ENCODE data around the gene SMIM36. TPM values are rescaled to one million over a fixed set of nuclear protein-coding genes. Genes with fewer than 3 reads are reported as not detected.
A peak's percentile ranks its signal among the peaks of the same experiment; 100 is the strongest.

SMIM36 gene
- total RNA-seq, 1 donor from 2014 or later, result not detected

- no peak for TF ChIP-seq CTCF (IDR thresholded peaks at IDR 0.05; ENCODE audit: unreplicated experiment)
- H3K4me1 Mint-ChIP-seq, result peaks cover 41% of the 10 kb centered on the region
- no peaks in the 10 kb centered on the region for H3K9me3 Mint-ChIP-seq
- H3K4me3 Mint-ChIP-seq, result no peak overlapping the region
- H3K36me3 Mint-ChIP-seq, result no peaks in the 10 kb centered on the region
- no peaks in the 10 kb centered on the region for H3K27me3 Mint-ChIP-seq (ENCODE audit: low read depth)
- no peak overlapping the region for H3K27ac Mint-ChIP-seq
- no peak for DNase-seq (ENCODE audit: low spot score in 2 of 2, unreplicated experiment in 2 of 2)
These were observed 52.9 kb downstream of the SMIM36 start for GRCh38 chr17:55458287-55458900.

GRCh38 chr17:55456307-55457240 lies 54.7 kb downstream of the SMIM36 start:
- Mint-ChIP-seq H3K27me3 (ENCODE audit: low read depth) (no peaks in the 10 kb centered on the region), H3K4me1 (peaks cover 47% of the 10 kb centered on the region), H3K27ac (peak overlapping the region; percentile 19), H3K36me3 (no peaks in the 10 kb centered on the region), H3K4me3 (no peak overlapping the region), H3K9me3 (no peaks in the 10 kb centered on the region)
- DNase-seq (ENCODE audit: low spot score in 2 of 2, unreplicated experiment in 2 of 2), result no peak
- TF ChIP-seq CTCF (IDR thresholded peaks at IDR 0.05; ENCODE audit: unreplicated experiment), result no peak

- TF ChIP-seq CTCF (IDR thresholded peaks at IDR 0.05; ENCODE audit: unreplicated experiment), result no peak
- Mint-ChIP-seq H3K27ac (peak overlapping the region; percentile 90), H3K4me1 (peaks cover 57% of the 10 kb centered on the region), H3K27me3 (ENCODE audit: low read depth) (no peaks in the 10 kb centered on the region), H3K36me3 (no peaks in the 10 kb centered on the region), H3K9me3 (no peaks in the 10 kb centered on the region), H3K4me3 (no peak overlapping the region)
- DNase-seq (ENCODE audit: low spot score in 2 of 2, unreplicated experiment in 2 of 2), result no peak
These were observed 56.3 kb downstream of the SMIM36 start for GRCh38 chr17:55454906-55455474.

GRCh38 chr17:55453839-55454557 lies 57.3 kb downstream of the SMIM36 start:
- Mint-ChIP-seq H3K9me3 (no peaks in the 10 kb centered on the region), H3K27ac (peak overlapping the region; percentile 88), H3K36me3 (no peaks in the 10 kb centered on the region), H3K4me1 (peaks cover 66% of the 10 kb centered on the region), H3K27me3 (ENCODE audit: low read depth) (no peaks in the 10 kb centered on the region), H3K4me3 (no peak overlapping the region)
- no peak for TF ChIP-seq CTCF (IDR thresholded peaks at IDR 0.05; ENCODE audit: unreplicated experiment)
- no peak for DNase-seq (ENCODE audit: low spot score in 2 of 2, unreplicated experiment in 2 of 2)

GRCh38 chr17:55452139-55452790 lies 59.0 kb downstream of the SMIM36 start:
- Mint-ChIP-seq H3K9me3 (no peaks in the 10 kb centered on the region), H3K36me3 (no peaks in the 10 kb centered on the region), H3K4me1 (peaks cover 75% of the 10 kb centered on the region), H3K27me3 (ENCODE audit: low read depth) (no peaks in the 10 kb centered on the region), H3K4me3 (no peak overlapping the region), H3K27ac (peak overlapping the region; percentile 90)
- TF ChIP-seq CTCF (IDR thresholded peaks at IDR 0.05; ENCODE audit: unreplicated experiment), result no peak
- no peak for DNase-seq (ENCODE audit: low spot score in 2 of 2, unreplicated experiment in 2 of 2)
